GM03348 (cell line): ENCODE results near the gene FAM163A.

Experiments
- DNase-seq: peaks from one replicate; pipeline ENCODE4 v3.0.0; 2012; ENCODE audit warnings: low spot score

The FAM163A gene

GRCh38 chr1:179750630-179751029 is 7.5 kb downstream of the FAM163A start:
- DNase-seq, result no peak

- no peak for DNase-seq
These were observed 10.0 kb downstream of the FAM163A start for GRCh38 chr1:179753061-179753460.

- DNase-seq, result peak; percentile 47
These were observed 11.0 kb downstream of the FAM163A start for GRCh38 chr1:179754041-179754624.

GRCh38 chr1:179757933-179758332 is 14.8 kb downstream of the FAM163A start:
- DNase-seq, result no peak

GRCh38 chr1:179760521-179760920 is 17.4 kb downstream of the FAM163A start:
- no peak for DNase-seq

- DNase-seq, result no peak
These were observed 18.2 kb downstream of the FAM163A start for GRCh38 chr1:179761296-179761695.

- DNase-seq, result no peak
These were observed 19.0 kb downstream of the FAM163A start for GRCh38 chr1:179761846-179762640.

GRCh38 chr1:179767177-179767581 is 24.1 kb downstream of the FAM163A start:
- DNase-seq, result no peak

GRCh38 chr1:179767996-179768395 is 24.9 kb downstream of the FAM163A start:
- no peak for DNase-seq

- peak; percentile 11 for DNase-seq
These were observed 27.9 kb downstream of the FAM163A start for GRCh38 chr1:179770887-179771502.

- DNase-seq, result no peak
These were observed 30.2 kb downstream of the FAM163A start for GRCh38 chr1:179773264-179773663.

- no peak for DNase-seq
These were observed 30.9 kb downstream of the FAM163A start for GRCh38 chr1:179774000-179774399.

- DNase-seq, result no peak
These were observed 31.5 kb downstream of the FAM163A start for GRCh38 chr1:179774566-179774965.

GRCh38 chr1:179775009-179775408 is 31.9 kb downstream of the FAM163A start:
- DNase-seq, result no peak

- DNase-seq, result no peak
These were observed 33.7 kb downstream of the FAM163A start for GRCh38 chr1:179776831-179777230.

- DNase-seq, result no peak
These were observed 34.6 kb downstream of the FAM163A start for GRCh38 chr1:179777731-179778130.

- no peak for DNase-seq
These were observed 36.7 kb downstream of the FAM163A start for GRCh38 chr1:179779645-179780272.

- DNase-seq, result peak; percentile 18
These were observed 38.9 kb downstream of the FAM163A start for GRCh38 chr1:179781962-179782361.

- no peak for DNase-seq
These were observed 41.9 kb downstream of the FAM163A start for GRCh38 chr1:179785031-179785431.

- no peak for DNase-seq
These were observed 42.6 kb downstream of the FAM163A start for GRCh38 chr1:179785728-179786127.

GRCh38 chr1:179786815-179787685 is 44.0 kb downstream of the FAM163A start:
- no peak for DNase-seq

- no peak for DNase-seq
These were observed 45.2 kb downstream of the FAM163A start for GRCh38 chr1:179788259-179788658.
